GM19025 (cell line): ENCODE measurements around the gene RABL3.
"Not testable (repeated sequence)": the region's sequence is repeated elsewhere in the genome, so short reads cannot be mapped to it uniquely, and the experiment has no call there.

Experiments used
- ATAC-seq: cut with Tn5 transposase; IDR thresholded peaks from one replicate; pipeline ENCODE4 v1.9.1; 2021; ENCODE audit warnings: mild to moderate bottlenecking, low read depth, moderate library complexity; ENCODE audit not compliant: unreplicated experiment

Gene RABL3

DNA sequence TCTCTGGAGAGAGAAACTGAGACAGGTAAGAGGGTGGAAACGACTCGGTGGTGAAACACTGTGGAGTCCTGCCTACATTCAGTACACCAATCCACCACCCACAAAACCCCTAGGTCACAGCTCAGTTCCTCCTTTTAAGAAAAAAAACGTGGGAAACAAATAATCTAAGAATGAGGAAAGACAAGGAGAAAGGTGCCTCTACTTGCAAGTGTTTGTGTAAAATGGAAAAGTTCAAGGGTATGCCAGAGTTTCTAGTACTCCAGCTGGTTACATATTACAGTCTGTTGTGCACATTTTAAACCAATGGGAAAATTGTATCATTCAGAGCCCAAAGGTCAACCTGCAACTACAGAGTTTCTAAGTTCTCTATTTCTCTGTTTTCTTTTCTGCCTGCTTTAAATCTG, 92.5 kb downstream of the RABL3 start:
- no peak for ATAC-seq

DNA sequence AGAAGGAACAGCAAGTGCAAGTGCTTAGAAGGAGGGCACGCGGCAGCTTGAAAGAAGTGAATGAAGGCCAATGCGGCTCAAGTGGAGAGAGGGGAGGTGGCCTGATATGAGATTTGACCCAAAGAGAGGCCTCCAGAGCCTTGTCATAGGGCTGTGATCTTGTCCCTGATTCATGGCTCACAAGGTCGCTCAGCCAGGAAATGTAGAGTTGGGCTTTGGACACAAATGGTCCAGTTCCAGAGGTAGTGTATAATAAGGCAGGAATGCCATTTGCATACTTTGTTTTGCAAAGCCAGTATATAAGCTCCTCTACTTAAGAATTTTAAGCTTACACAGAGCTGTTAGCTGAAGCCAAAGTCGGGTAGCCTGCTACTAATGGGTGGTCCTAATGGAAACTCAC, 94.0 kb downstream of the RABL3 start:
- no peak for ATAC-seq

DNA sequence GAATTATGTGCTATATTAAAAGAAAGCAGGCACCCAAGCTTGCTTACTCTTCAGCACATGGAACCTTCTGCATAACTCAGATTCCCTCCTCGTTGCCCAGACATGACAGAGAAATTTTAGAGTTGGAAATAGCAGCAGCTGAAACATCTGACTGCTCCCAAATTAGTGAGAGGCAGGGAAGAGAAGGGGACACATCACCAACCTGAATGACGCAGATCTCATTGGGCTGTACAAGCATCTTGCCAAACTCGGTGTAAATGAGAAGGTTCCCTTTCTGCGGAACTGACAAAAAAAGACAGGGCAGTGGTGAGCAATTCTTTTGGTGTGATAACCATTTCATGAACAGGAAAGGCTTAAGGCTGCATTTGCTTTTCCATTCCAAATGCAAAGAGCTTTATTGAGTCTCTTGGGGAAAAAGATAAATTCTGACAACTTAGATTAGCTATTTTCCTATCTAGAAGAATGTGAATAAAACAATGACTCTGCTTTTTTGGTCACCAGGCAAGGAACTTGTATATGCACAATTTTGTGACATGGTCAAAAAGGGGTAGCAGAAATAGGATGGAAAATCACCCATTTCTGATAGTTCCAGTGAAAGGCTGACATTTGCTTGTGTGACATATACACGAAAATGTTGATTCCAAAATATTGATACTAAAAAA, 95.4 kb downstream of the RABL3 start:
- ATAC-seq, result no peak

DNA sequence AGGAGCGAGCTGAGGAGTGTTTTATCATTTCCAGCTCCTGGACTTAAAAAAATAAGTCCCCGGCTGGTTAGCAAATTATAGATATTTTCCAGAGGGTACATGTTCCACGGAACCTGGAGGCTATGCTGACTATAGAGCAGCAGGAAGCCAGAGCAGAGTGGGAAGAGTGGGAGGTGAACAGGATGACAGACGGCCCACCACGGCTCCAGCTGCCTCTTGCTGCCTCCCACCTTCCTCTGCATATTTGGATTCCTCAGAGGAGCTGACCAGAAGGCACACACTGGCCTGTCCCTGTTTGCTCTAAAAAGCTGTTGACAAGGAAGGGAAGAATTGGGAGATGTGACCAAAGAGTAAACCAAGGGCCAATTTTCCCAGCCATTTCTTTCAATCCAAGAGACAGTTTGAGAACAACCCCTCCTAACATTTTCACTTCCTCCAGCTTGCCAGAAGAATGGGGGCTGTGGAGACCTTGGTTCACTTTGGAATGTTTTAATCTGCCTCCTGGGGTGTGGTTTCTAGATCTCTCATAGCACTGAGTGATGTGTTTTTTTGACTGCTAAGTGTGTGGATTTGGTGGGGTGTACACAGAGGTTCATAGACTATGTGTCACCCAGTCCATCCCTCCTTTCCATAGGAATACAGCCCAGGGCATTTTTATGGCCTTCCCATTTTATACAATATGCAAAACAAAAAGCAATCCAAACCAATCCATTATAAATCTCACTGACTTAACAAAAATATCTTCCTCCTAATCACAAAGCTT, 97.1 kb downstream of the RABL3 start:
- ATAC-seq, result no peak

DNA sequence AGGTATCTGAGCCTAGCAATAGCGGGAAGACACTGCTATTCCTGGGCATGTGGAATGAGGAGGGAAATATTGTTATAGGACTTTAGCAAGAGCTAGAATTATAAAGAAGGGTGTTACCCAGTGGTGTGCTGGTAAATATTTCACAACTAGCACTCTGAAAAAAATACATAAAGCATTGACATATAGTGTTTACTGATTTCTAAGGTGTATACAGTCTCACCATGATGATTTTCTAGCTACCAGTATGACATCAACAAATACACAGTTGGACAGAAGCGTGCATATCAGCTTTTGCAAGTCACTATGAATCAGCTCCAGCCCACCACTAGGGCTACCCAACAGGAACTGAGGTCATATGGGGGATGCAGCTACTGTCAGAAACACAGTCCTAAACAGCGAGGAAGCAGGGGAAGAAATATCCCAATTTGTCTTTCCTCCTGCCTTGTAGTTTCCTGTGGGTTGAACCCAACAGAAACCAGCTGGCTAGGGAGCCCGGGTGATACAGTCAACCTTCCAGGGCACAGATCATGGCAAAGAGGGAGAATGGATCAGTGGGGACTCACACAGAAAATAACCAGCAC, 99.9 kb downstream of the RABL3 start:
- ATAC-seq, result no peak

DNA sequence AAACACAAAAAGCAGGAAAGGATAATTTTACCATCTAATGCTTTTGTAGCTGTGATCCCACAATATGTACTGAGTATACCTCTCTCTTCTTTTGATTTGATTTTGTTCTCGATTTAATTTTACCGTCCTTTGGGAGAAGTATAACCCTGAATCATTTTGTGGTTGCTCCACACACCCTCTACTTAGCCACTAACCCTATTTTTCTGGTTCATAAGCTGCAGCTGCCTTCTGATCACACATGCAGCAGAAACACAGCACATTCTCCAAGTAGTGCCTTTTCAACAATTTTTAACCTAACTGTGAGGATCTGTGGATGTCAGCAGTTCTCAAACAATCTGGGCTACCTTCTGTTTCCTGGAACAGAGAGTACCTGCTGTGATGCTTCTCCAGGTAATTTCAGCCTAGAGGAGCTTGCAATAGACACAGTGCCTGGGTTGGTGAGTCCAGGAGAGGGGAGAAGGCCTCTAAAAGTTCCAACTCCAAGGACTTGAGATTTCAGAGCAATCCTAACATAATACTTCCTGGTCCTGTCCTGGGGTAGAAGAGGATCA, 100.5 kb downstream of the RABL3 start:
- no peak for ATAC-seq

DNA sequence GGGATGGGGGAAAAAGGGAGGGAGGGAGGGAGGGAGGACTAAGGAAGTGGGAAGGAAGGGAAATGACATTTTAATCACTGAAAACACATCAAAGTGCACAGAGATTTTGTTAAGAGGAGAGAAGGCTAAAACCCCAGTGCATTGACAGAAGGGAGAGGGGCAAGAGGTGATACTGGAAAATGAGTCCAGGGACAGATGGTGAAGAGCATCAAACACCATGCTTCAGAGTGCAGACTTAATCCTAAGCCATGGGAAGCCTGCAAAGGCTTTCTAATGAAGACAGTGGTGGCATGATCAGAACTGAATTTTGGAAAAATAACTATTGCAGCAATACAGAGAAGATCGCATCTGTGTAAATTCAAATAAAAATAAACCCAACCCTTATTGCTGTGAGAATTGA, 102.1 kb downstream of the RABL3 start:
- ATAC-seq, result no peak

DNA sequence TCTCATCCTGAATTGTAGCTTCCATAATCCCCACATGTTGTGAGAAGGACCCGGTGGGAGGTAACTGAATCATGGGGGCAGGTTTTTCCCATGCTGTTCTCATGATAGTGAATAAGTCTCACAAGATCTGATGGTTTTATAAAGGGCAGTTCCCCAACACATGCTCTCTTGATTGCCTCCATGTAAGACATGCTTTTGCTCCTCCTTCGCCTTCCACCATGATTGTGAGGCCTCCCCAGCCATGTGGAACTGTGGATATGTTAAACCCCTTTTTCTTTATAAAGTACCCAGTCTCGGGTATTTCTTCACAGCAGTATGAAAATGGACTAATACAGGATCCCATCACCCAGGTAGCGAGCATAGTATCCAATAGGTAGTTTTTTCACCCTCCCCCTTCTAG, 103.5 kb downstream of the RABL3 start:
- not testable (repeated sequence) for ATAC-seq

DNA sequence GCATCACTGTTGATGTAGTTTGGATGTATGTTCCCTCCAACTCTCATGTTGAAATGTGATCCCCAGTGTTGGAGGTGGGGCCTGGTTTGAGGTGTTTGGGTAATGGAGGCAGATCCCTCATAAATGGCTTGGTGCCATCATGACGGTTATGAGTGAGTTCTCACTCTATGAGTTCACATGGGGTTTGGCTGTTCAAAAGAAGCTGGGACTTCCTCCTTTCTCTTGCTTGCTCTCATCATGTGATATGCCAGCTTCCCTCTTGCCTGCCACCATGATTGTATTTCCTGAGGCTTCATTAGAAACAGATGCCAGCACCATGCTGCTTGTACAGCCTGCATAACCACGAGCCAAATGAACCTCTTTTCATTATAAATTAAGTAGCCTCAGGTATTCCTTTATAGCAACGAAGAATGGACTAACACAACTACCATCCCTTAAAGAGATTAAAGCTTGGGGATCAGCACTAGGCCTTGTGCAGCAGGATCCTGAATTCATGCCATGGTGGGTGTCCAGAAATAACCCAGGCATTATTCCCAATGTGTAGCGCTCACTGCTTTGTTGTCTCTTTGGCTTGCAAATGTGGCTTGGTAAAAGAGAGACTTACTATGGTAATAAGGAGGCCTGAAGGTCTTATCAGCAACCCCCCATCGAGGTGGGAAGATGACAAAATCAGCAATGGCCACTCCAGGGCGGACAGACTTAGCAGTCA, 104.3 kb downstream of the RABL3 start:
- ATAC-seq, result no peak

DNA sequence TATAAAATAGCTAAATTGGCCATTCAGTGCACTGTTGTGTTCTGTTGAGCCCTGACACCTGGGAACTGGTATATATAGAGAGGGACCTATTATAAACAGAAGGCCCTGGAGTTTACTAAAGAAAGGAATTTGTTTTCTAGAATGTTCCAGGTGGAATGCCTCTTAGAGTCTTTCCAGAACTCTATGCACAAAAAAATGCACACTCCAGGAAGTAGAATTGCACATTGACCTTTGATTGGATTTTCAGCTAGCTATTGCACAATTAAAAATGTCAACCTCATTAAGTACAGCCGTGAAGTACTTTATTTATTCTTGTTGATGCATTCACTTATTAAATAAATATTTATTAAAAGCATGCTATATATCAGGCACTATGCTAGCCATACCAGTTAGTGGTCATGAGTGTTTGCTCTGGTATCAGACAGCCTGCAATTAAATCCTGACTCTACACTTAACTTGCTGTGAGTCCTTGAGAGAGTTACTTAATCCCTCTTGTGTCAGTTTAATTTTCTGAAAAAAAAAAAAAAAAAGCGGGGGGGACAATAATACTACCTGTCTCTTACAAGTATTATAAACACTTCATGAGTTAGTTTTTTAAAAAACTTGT, 105.4 kb downstream of the RABL3 start:
- no peak for ATAC-seq
